ENCODE measurements around the gene ATG7.

The ATG7 gene

GRCh38 chr3:11470031-11470853 lies 198.0 kb downstream of the ATG7 start:
- Histone ChIP-seq H3K36me3 (ENCODE audit: insufficient read depth) (no peaks in the 10 kb centered on the region), H3K4me2 (no peak overlapping the region), H3K9ac (no peak overlapping the region), H3K79me2 (ENCODE audit: insufficient read depth, low read depth) (no peaks in the 10 kb centered on the region), H3K27ac (no peak overlapping the region), H3K27me3 (ENCODE audit: insufficient read depth, low read depth) (no peaks in the 10 kb centered on the region), H3K4me1 (ENCODE audit: low read depth, poor library complexity, severe bottlenecking) (no peaks in the 10 kb centered on the region), H4K20me1 (ENCODE audit: insufficient read depth) (no peaks in the 10 kb centered on the region), H3K4me3 (IDR thresholded peaks at IDR 0.05; ENCODE audit: insufficient read depth, low read depth, low read length) (no peak overlapping the region), H2AFZ (ENCODE audit: low read depth) (no peak overlapping the region)
- no peak for TF ChIP-seq CTCF (conservative IDR thresholded peaks at IDR 0.05; ENCODE audit: low read depth, low read length)

- Histone ChIP-seq H2AFZ (ENCODE audit: low read depth) (no peak overlapping the region), H3K36me3 (ENCODE audit: insufficient read depth) (no peaks in the 10 kb centered on the region), H3K4me2 (no peak overlapping the region), H3K79me2 (ENCODE audit: insufficient read depth, low read depth) (no peaks in the 10 kb centered on the region), H4K20me1 (ENCODE audit: insufficient read depth) (no peaks in the 10 kb centered on the region), H3K9ac (no peak overlapping the region), H3K4me1 (ENCODE audit: low read depth, poor library complexity, severe bottlenecking) (no peaks in the 10 kb centered on the region), H3K27ac (no peak overlapping the region), H3K4me3 (IDR thresholded peaks at IDR 0.05; ENCODE audit: insufficient read depth, low read depth, low read length) (no peak overlapping the region), H3K27me3 (ENCODE audit: insufficient read depth, low read depth) (no peaks in the 10 kb centered on the region)
- TF ChIP-seq CTCF (conservative IDR thresholded peaks at IDR 0.05; ENCODE audit: low read depth, low read length): no peak
Observed at GRCh38 chr3:11475324-11475723, 203.1 kb downstream of the ATG7 start.

GRCh38 chr3:11476735-11477144 lies 204.5 kb downstream of the ATG7 start:
- Histone ChIP-seq H3K4me2 (no peak overlapping the region), H3K79me2 (ENCODE audit: insufficient read depth, low read depth) (no peaks in the 10 kb centered on the region), H3K36me3 (ENCODE audit: insufficient read depth) (no peaks in the 10 kb centered on the region), H2AFZ (ENCODE audit: low read depth) (no peak overlapping the region), H3K4me3 (IDR thresholded peaks at IDR 0.05; ENCODE audit: insufficient read depth, low read depth, low read length) (no peak overlapping the region), H3K27me3 (ENCODE audit: insufficient read depth, low read depth) (no peaks in the 10 kb centered on the region), H3K27ac (no peak overlapping the region), H4K20me1 (ENCODE audit: insufficient read depth) (no peaks in the 10 kb centered on the region), H3K9ac (no peak overlapping the region), H3K4me1 (ENCODE audit: low read depth, poor library complexity, severe bottlenecking) (no peaks in the 10 kb centered on the region)
- TF ChIP-seq CTCF (conservative IDR thresholded peaks at IDR 0.05; ENCODE audit: low read depth, low read length): no peak

- H4K20me1 ChIP-seq (ENCODE audit: insufficient read depth): no peaks in the 10 kb centered on the region
- H3K4me2 ChIP-seq: no peak overlapping the region
- H3K4me3 ChIP-seq (IDR thresholded peaks at IDR 0.05; ENCODE audit: insufficient read depth, low read depth, low read length): no peak overlapping the region
- H3K27me3 ChIP-seq (ENCODE audit: insufficient read depth, low read depth): no peaks in the 10 kb centered on the region
- no peak overlapping the region for H2AFZ ChIP-seq (ENCODE audit: low read depth)
- no peaks in the 10 kb centered on the region for H3K36me3 ChIP-seq (ENCODE audit: insufficient read depth)
- H3K27ac ChIP-seq: no peak overlapping the region
- no peaks in the 10 kb centered on the region for H3K4me1 ChIP-seq (ENCODE audit: low read depth, poor library complexity, severe bottlenecking)
- TF ChIP-seq CTCF (conservative IDR thresholded peaks at IDR 0.05; ENCODE audit: low read depth, low read length): no peak
- H3K9ac ChIP-seq: no peak overlapping the region
- H3K79me2 ChIP-seq (ENCODE audit: insufficient read depth, low read depth): no peaks in the 10 kb centered on the region
Observed at GRCh38 chr3:11477407-11477911, 205.3 kb downstream of the ATG7 start.
